OCI-LY7 (cell line): Measurements from ENCODE around the gene ADARB2. TPM values are rescaled to one million over a fixed set of nuclear protein-coding genes. Genes with fewer than 3 reads are reported as not detected.

Source experiments
- BruUV-seq: library from RNA; stranded (reverse); fragments of 400-500 nt; replicated peaks from 2 replicates; lab custom pipeline; 2021; lab: Mats Ljungman, UMichigan
- CTCF ChIA-PET: fragments of 300-600 bp; sonication (Branson Sonifier 250); formaldehyde crosslinking; loops from one replicate; lab custom pipeline; 2022; ENCODE audit warnings: antibody characterized with exemption; ENCODE audit not compliant: unreplicated experiment; lab: Charles Lee
- POLR2A ChIA-PET: fragments of 300-600 bp; sonication (Branson Sonifier 250); formaldehyde crosslinking; loops from one replicate; lab custom pipeline; 2022; ENCODE audit warnings: antibody characterized with exemption; lab: Charles Lee
- DNase-seq: peaks from one replicate; pipeline ENCODE4 v3.0.0-alpha.2; 2015; ENCODE audit warnings: low spot score
- H2AFZ ChIP-seq: fragments of 200-600 bp; sonication (generic), shearing (Covaris generic); 2 replicates; pipeline ENCODE4 v1.6.1; 2014; ENCODE audit warnings: mild to moderate bottlenecking, antibody characterized with exemption, low read length, moderate library complexity
- H3K27ac ChIP-seq: fragments of 200-600 bp; sonication (generic); 2 replicates; pipeline ENCODE4 v1.5.1; 2014; ENCODE audit warnings: mixed run types, low read depth, mild to moderate bottlenecking, moderate library complexity, low read length, inconsistent platforms; ENCODE audit not compliant: poor library complexity, severe bottlenecking
- H3K36me3 ChIP-seq: fragments of 200-600 bp; sonication (generic); 2 replicates; pipeline ENCODE4 v1.6.1; 2014; ENCODE audit warnings: mild to moderate bottlenecking, antibody characterized with exemption, low read length, moderate library complexity, mixed read lengths; ENCODE audit not compliant: insufficient read depth
- H3K4me1 ChIP-seq: fragments of 200-600 bp; sonication (generic); 2 replicates; pipeline ENCODE4 v1.5.1; 2014; ENCODE audit warnings: mild to moderate bottlenecking, low read length; ENCODE audit not compliant: insufficient read depth, poor library complexity, severe bottlenecking
- H3K4me2 ChIP-seq: fragments of 200-600 bp; sonication (generic); 2 replicates; pipeline ENCODE4 v1.6.1; 2014; ENCODE audit warnings: mild to moderate bottlenecking, low read length
- H3K4me3 ChIP-seq: fragments of 200-600 bp; sonication (generic); 2 replicates; pipeline ENCODE4 v1.5.1; 2014; ENCODE audit warnings: mild to moderate bottlenecking, low read depth, low read length; ENCODE audit not compliant: poor library complexity, severe bottlenecking
- H3K79me2 ChIP-seq: fragments of 200-600 bp; sonication (generic); 2 replicates; pipeline ENCODE4 v1.6.1; 2016; ENCODE audit warnings: low read depth, mild to moderate bottlenecking, low read length, moderate library complexity, mixed read lengths; ENCODE audit not compliant: insufficient read depth
- H3K9me2 ChIP-seq: fragments of 200-600 bp; sonication (generic); 2 replicates; pipeline ENCODE4 v1.6.1; 2016; ENCODE audit warnings: mild to moderate bottlenecking, low read length, mixed read lengths; ENCODE audit not compliant: insufficient read depth
- H3K9me3 ChIP-seq: fragments of 200-600 bp; sonication (generic); 2 replicates; pipeline ENCODE4 v1.6.1; 2014; ENCODE audit warnings: mild to moderate bottlenecking, mixed run types, low read length, mixed read lengths
- H4K20me1 ChIP-seq: fragments of 200-600 bp; sonication (generic); 2 replicates; pipeline ENCODE4 v1.6.1; 2014; ENCODE audit warnings: mild to moderate bottlenecking, antibody characterized with exemption, low read length, moderate library complexity, mixed read lengths; ENCODE audit not compliant: insufficient read depth
- CTCF ChIP-seq: fragments of 200-600 bp; sonication (generic); conservative IDR thresholded peaks from 2 replicates; pipeline ENCODE4 v1.5.1; 2014; ENCODE audit warnings: mild to moderate bottlenecking, antibody characterized with exemption, low read length, moderate library complexity, mixed read lengths
- EZH2phosphoT487 ChIP-seq: fragments of 200-600 bp; sonication (generic); IDR thresholded peaks from 2 replicates; pipeline ENCODE4 v1.6.1; 2018; ENCODE audit warnings: low read depth, borderline replicate concordance, mild to moderate bottlenecking, mixed run types, antibody characterized with exemption, low read length, moderate library complexity, mixed read lengths
- intact Hi-C: fragments of 100-400 bp; cut with micrococcal nuclease; formaldehyde crosslinking; loops from one replicate; pipeline ENCODE4 v1.10.0; 2022; ENCODE audit not compliant: unreplicated experiment
- total RNA-seq, 2 experiments: library from RNA; depleted of rRNA in 1 of 2; stranded (reverse); fragments of >200 nt in 1 of 2; shearing (Covaris generic) in 1 of 2; gene quantifications; 2 replicates each; pipeline ENCODE4 v1.2.3, GENCODE V29; 2014 to 2022

The ADARB2 gene
- total RNA-seq, 2 experiments from 2014 or later, result 0.03 TPM; not detected in 1

GRCh38 chr10:1331560-1331959, 405.8 kb downstream of the ADARB2 start:
- no TSS peak for BruUV-seq
- H3K27ac ChIP-seq, result no peak overlapping the region
- no peaks in the 10 kb centered on the region for H3K9me2 ChIP-seq
- H3K4me2 ChIP-seq, result no peak overlapping the region
- ChIA-PET POLR2A (no interaction called here), CTCF (no interaction called here)
- no peaks in the 10 kb centered on the region for H3K36me3 ChIP-seq
- no peaks in the 10 kb centered on the region for H3K9me3 ChIP-seq
- H3K4me1 ChIP-seq, result no peaks in the 10 kb centered on the region
- H2AFZ ChIP-seq, result no peak overlapping the region
- no peaks in the 10 kb centered on the region for H4K20me1 ChIP-seq
- no peak overlapping the region for H3K4me3 ChIP-seq
- TF ChIP-seq EZH2phosphoT487 (no peak), CTCF (no peak)
- no peak for DNase-seq
- no peaks in the 10 kb centered on the region for H3K79me2 ChIP-seq
- intact Hi-C loops, result no loop called here

GRCh38 chr10:1329622-1330021, 407.7 kb downstream of the ADARB2 start:
- TF ChIP-seq EZH2phosphoT487 (no peak), CTCF (no peak)
- Histone ChIP-seq H3K4me3 (no peak overlapping the region), H3K4me1 (no peaks in the 10 kb centered on the region), H3K79me2 (no peaks in the 10 kb centered on the region), H3K4me2 (no peak overlapping the region), H3K9me3 (no peaks in the 10 kb centered on the region), H4K20me1 (no peaks in the 10 kb centered on the region), H2AFZ (no peak overlapping the region), H3K27ac (no peak overlapping the region), H3K9me2 (no peaks in the 10 kb centered on the region), H3K36me3 (no peaks in the 10 kb centered on the region)
- no TSS peak for BruUV-seq
- intact Hi-C loops, result no loop called here
- ChIA-PET CTCF (no interaction called here), POLR2A (no interaction called here)
- no peak for DNase-seq

GRCh38 chr10:1328981-1329614, 408.2 kb downstream of the ADARB2 start:
- intact Hi-C loops, result no loop called here
- POLR2A ChIA-PET, result no interaction called here
- CTCF ChIA-PET, result no interaction called here

More at GRCh38 chr10:1328981-1329614, 408.2 kb downstream of the ADARB2 start:
- H3K4me2 ChIP-seq, result no peak overlapping the region
- H3K9me3 ChIP-seq, result no peaks in the 10 kb centered on the region
- no peaks in the 10 kb centered on the region for H3K9me2 ChIP-seq
- TF ChIP-seq CTCF (no peak), EZH2phosphoT487 (no peak)
- no peak overlapping the region for H2AFZ ChIP-seq
- no peak overlapping the region for H3K27ac ChIP-seq
- DNase-seq, result no peak
- H3K79me2 ChIP-seq, result no peaks in the 10 kb centered on the region
- H3K4me3 ChIP-seq, result no peak overlapping the region
- no peaks in the 10 kb centered on the region for H3K36me3 ChIP-seq
- H3K4me1 ChIP-seq, result no peaks in the 10 kb centered on the region
- H4K20me1 ChIP-seq, result no peaks in the 10 kb centered on the region
- no TSS peak for BruUV-seq
